Measurements from ENCODE around the gene POLR3GL.
A peak's percentile ranks its signal among the peaks of the same experiment; 100 is the strongest.

Gene POLR3GL

GRCh38 chr1:145977486-145978470 is 13.3 kb downstream of the POLR3GL start:
- DNase-seq = peak; percentile 70

- no peak for DNase-seq
These were observed 14.0 kb downstream of the POLR3GL start for GRCh38 chr1:145978471-145978853.

GRCh38 chr1:145978854-145979745 is 14.6 kb downstream of the POLR3GL start:
- peak; percentile 92 for DNase-seq

GRCh38 chr1:145979746-145980456 is 15.4 kb downstream of the POLR3GL start:
- DNase-seq = no peak

GRCh38 chr1:145980457-145980994 is 16.0 kb downstream of the POLR3GL start:
- DNase-seq = no peak

- DNase-seq = no peak
These were observed 17.7 kb downstream of the POLR3GL start for GRCh38 chr1:145982010-145982723.

GRCh38 chr1:145983206-145983675 is 18.8 kb downstream of the POLR3GL start:
- no peak for DNase-seq

- no peak for DNase-seq
These were observed 19.7 kb downstream of the POLR3GL start for GRCh38 chr1:145983960-145984830.

GRCh38 chr1:145985129-145985501 is 20.6 kb downstream of the POLR3GL start:
- no peak for DNase-seq

GRCh38 chr1:145985502-145986439 is 21.3 kb downstream of the POLR3GL start:
- peak; percentile 43 for DNase-seq

GRCh38 chr1:145986551-145986950 is 22.1 kb downstream of the POLR3GL start:
- DNase-seq = no peak

- DNase-seq = no peak
These were observed 23.4 kb downstream of the POLR3GL start for GRCh38 chr1:145987926-145988325.

- no peak for DNase-seq
These were observed 24.3 kb downstream of the POLR3GL start for GRCh38 chr1:145988773-145989172.

- no peak for DNase-seq
These were observed 25.9 kb downstream of the POLR3GL start for GRCh38 chr1:145990249-145990855.

- no peak for DNase-seq
These were observed 27.4 kb downstream of the POLR3GL start for GRCh38 chr1:145991735-145992412.

GRCh38 chr1:145992502-145992936 is 28.0 kb downstream of the POLR3GL start:
- no peak for DNase-seq

- DNase-seq = no peak
These were observed 28.6 kb downstream of the POLR3GL start for GRCh38 chr1:145992958-145993617.

Data from NCI-H2171 (cell line).